Hepatocyte (in vitro differentiated cells): ENCODE results near the gene DNM1L. TPM values are rescaled to one million over a fixed set of nuclear protein-coding genes. Genes with fewer than 3 reads are reported as not detected.

Source experiments
- DNase-seq: peaks from one replicate; pipeline ENCODE4 v3.0.0-alpha.2; 2016; ENCODE audit warnings: low spot score
- H2AFZ ChIP-seq: fragments of 200-600 bp; sonication (generic); 2 replicates; pipeline ENCODE4 v1.6.0; 2016; ENCODE audit warnings: antibody characterized with exemption, mild to moderate bottlenecking
- H3K27ac ChIP-seq: fragments of 200-600 bp; sonication (generic); 2 replicates; pipeline ENCODE4 v1.5.1; 2016; ENCODE audit warnings: mild to moderate bottlenecking
- H3K27me3 ChIP-seq: fragments of 200-600 bp; sonication (generic); 2 replicates; pipeline ENCODE4 v1.6.1; 2016
- H3K36me3 ChIP-seq: fragments of 200-600 bp; sonication (generic); replicated peaks from 2 replicates; pipeline ENCODE4 v1.5.1; 2016; ENCODE audit warnings: low read depth; ENCODE audit not compliant: insufficient read depth
- H3K4me1 ChIP-seq: fragments of 200-600 bp; sonication (generic); 2 replicates; pipeline ENCODE4 v1.5.1; 2016; ENCODE audit warnings: mild to moderate bottlenecking, moderate library complexity; ENCODE audit not compliant: insufficient read depth
- H3K4me2 ChIP-seq: fragments of 200-600 bp; sonication (generic); 2 replicates; pipeline ENCODE4 v1.6.0; 2016
- H3K4me3 ChIP-seq: fragments of 200-600 bp; sonication (generic); 2 replicates; pipeline ENCODE4 v1.5.1; 2016; ENCODE audit warnings: mild to moderate bottlenecking
- H3K79me2 ChIP-seq: fragments of 200-600 bp; sonication (generic); 2 replicates; pipeline ENCODE4 v1.6.0; 2017; ENCODE audit warnings: mild to moderate bottlenecking
- H3K9me2 ChIP-seq: fragments of 200-600 bp; sonication (generic); replicated peaks from 2 replicates; pipeline ENCODE4 v1.6.0; 2017; ENCODE audit warnings: mild to moderate bottlenecking; ENCODE audit not compliant: insufficient read depth
- H3K9me3 ChIP-seq: fragments of 200-600 bp; sonication (generic); 2 replicates; pipeline ENCODE4 v1.5.1; 2016; ENCODE audit warnings: low read depth, mild to moderate bottlenecking
- H4K20me1 ChIP-seq: fragments of 200-600 bp; sonication (generic); 2 replicates; pipeline ENCODE4 v1.6.0; 2016; ENCODE audit warnings: mild to moderate bottlenecking; ENCODE audit not compliant: insufficient read depth, poor library complexity, severe bottlenecking
- EZH2 ChIP-seq: fragments of 200-600 bp; sonication (generic); IDR thresholded peaks from 2 replicates; pipeline ENCODE4 v1.6.1; 2016; ENCODE audit warnings: antibody characterized with exemption, mild to moderate bottlenecking, borderline replicate concordance
- WGBS: methylation state at CpG from one replicate; pipeline ENCODE4 v1.1.6; 2016; ENCODE audit warnings: low lambda C conversion rate; ENCODE audit errors: missing lambda C conversion rate; 5-methylcytosine and 5-hydroxymethylcytosine counted together
- polyA plus RNA-seq: library from polyadenylated mRNA; unstranded; fragments of >200 nt; fragmentation: Nextera tagmentation; extraction: Ambion mirVana; gene quantifications from 2 replicates; pipeline ENCODE4 v1.2.1, GENCODE V29; 2016
- small RNA-seq: library from RNA; depleted of rRNA; stranded (forward); fragments of <200 nt; gene quantifications from one replicate; pipeline ENCODE3, GENCODE V24; 2014
- total RNA-seq: library from RNA; depleted of rRNA; stranded (reverse); fragments of >200 nt; gene quantifications from 2 replicates; pipeline ENCODE4 v1.2.3, GENCODE V29; 2014

Gene DNM1L
- total and polyA plus RNA-seq, 2 experiments from 2014 or later, result 49.1 to 70.8 TPM

DNA sequence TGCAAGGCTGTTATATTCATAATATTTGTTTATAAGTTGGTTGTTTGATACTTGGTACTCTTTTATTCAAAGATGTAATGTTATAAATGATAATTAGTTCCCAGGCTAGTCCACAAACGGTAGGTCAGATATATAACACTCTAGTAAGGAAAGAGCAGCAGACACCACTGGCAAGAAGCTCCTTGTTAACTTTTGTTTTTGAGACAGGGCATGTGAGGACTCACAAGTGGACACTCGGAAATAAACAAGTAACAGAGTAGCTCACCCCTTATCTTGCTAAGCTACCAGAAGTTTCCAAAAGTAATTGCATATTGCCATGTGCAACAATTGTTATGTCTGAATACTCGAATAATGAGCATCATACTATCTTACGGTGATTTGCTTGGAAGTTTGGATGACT lies 115.2 kb downstream of the DNM1L start:
- Histone ChIP-seq H3K79me2 (peaks cover 4% of the 10 kb centered on the region), H4K20me1 (no peaks in the 10 kb centered on the region), H3K27ac (no peak overlapping the region), H3K4me1 (no peaks in the 10 kb centered on the region), H3K27me3 (no peaks in the 10 kb centered on the region), H3K4me3 (no peak overlapping the region), H3K36me3 (no peaks in the 10 kb centered on the region), H3K9me3 (no peaks in the 10 kb centered on the region), H2AFZ (no peak overlapping the region), H3K9me2 (no peaks in the 10 kb centered on the region), H3K4me2 (no peak overlapping the region)
- no peak for TF ChIP-seq EZH2
- 77% methylated on average over 4 of the region's 4 CpGs for WGBS
- no peak for DNase-seq

Small RNA genes lying within 50 kb of the gene (small RNA-seq; reads per million reads assigned to genes)
- gene RF00019, result not detected

Other genes starting within 250 kb of the DNM1L start
- gene YARS2, start 76.6 kb downstream of the DNM1L start, total RNA-seq, result 34.1 and 34.4 TPM in 2 replicates
- 34.2 and 34.5 TPM in 2 replicates for gene YARS2, start 76.6 kb downstream of the DNM1L start, polyA plus RNA-seq
- gene PKP2, start 217.5 kb downstream of the DNM1L start, total RNA-seq, result 58.0 and 60.0 TPM in 2 replicates
- gene PKP2, start 217.5 kb downstream of the DNM1L start, polyA plus RNA-seq, result 62.4 and 72.1 TPM in 2 replicates